ENCODE measurements around the gene TTC39B.

The TTC39B gene

GRCh38 chr9:15133488-15133887 is 173.5 kb downstream of the TTC39B start:
- DNase-seq (ENCODE audit: low spot score) = no peak

GRCh38 chr9:15132091-15132490 is 174.9 kb downstream of the TTC39B start:
- no peak for DNase-seq (ENCODE audit: low spot score)

- DNase-seq (ENCODE audit: low spot score) = no peak
Measured at GRCh38 chr9:15131094-15131493, 175.9 kb downstream of the TTC39B start.

GRCh38 chr9:15127831-15128230 is 179.2 kb downstream of the TTC39B start:
- DNase-seq (ENCODE audit: low spot score) = no peak

GRCh38 chr9:15121630-15122029 is 185.4 kb downstream of the TTC39B start:
- no peak for DNase-seq (ENCODE audit: low spot score)

GRCh38 chr9:15116130-15116580 is 190.9 kb downstream of the TTC39B start:
- no peak for DNase-seq (ENCODE audit: low spot score)

- no peak for DNase-seq (ENCODE audit: low spot score)
Measured at GRCh38 chr9:15115702-15116101, 191.3 kb downstream of the TTC39B start.

GRCh38 chr9:15115041-15115440 is 192.0 kb downstream of the TTC39B start:
- no peak for DNase-seq (ENCODE audit: low spot score)

All from hematopoietic multipotent progenitor cell treated with erythropoietin and hydrocortisone succinate and interleukin-3 and kit ligand, for 17 days (in vitro differentiated cells).